ENCODE measurements around the gene TRIM10. TPM values are rescaled to one million over a fixed set of nuclear protein-coding genes. Genes with fewer than 3 reads are reported as not detected.

Gene TRIM10
- total RNA-seq, 4 donors from 2014 or later: not detected

DNA sequence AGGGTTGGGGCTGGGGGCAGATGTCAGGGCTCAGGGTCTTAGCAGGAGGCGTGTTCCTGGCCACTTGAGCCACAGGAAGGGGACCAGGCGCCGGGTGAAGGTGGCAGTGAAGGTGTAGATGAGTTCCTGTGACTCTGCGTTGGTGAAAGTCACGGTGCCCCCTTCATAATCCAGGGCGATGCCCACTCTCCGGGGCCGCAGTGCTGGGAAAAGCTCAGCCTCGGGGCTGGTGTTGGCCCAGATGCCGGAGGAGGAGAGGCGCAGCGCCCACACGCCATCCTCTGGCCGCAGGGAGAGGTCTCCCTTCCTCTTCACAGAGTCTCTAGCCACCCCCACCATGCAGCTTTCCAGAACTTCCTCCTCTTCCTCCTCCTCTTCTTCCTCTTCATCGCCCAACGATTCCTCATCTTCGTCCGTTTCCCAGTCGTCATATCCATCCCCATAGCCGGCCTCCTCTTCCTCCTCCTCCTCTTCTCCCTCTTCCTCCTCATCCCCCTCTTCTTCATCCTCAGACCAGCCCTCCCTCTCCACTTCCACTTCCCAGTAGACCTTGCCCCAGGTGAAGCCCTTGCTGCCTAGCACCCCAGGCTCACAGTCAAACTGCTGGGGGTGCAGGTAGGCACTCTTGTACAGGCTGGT is 25.0 kb upstream of the TRIM10 start:
- H3K27ac ChIP-seq: no peak overlapping the region
- H3K4me1 ChIP-seq: no peaks in the 10 kb centered on the region
- WGBS, 2 donors: 92 to 97% methylated on average over 20 of the region's 20 CpGs
- intact Hi-C loops (cut with DNase I): no loop called here
- no peak for DNase-seq
- H3K36me3 ChIP-seq: peaks cover 34 to 45% of the 10 kb centered on the region in 2 donors
- TF ChIP-seq POLR2A (IDR thresholded peaks at IDR 0.05) (no peak), CTCF (IDR thresholded peaks at IDR 0.05) (no peak)
- H3K27me3 ChIP-seq: no peaks in the 10 kb centered on the region
- H3K4me3 ChIP-seq (replicated peaks in 1 of 3): no peak overlapping the region
- H3K9me3 ChIP-seq: no peaks in the 10 kb centered on the region

DNA sequence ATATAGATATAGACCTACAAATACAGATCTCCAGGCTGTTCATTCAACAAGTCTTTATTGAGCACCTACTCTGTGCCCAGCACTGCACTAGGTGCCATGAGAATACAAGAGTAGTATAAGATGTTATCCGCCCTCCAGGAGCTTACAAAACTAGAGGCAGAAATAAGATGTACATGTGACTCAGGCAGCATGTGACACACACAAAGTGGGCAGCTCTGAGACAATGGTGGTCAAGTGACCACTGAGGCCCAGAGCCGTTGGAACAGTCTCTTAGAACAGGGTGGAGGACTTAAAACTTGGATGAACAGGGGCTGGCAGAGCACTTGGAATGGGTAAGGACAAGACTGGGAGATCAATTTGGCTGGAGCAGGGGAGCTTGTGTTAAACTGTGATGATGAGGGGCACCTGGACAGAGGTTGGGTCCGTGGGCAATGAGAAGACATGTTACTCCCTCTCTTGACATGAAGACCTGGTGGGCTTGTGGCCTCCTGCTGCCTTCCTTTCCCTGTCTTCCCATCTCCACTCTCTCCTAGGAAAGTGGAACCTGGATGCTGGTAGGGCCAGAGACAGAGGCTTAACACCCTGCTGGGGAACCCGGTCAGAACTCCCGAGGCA is 23.5 kb upstream of the TRIM10 start:
- Histone ChIP-seq H3K4me3 (replicated peaks in 1 of 3) (no peak overlapping the region), H3K36me3 (peaks cover 27 to 32% of the 10 kb centered on the region in 2 donors), H3K4me1 (no peaks in the 10 kb centered on the region), H3K27ac (no peak overlapping the region), H3K9me3 (no peaks in the 10 kb centered on the region), H3K27me3 (no peaks in the 10 kb centered on the region)
- intact Hi-C loops (cut with DNase I): no loop called here
- TF ChIP-seq POLR2A (IDR thresholded peaks at IDR 0.05): no peak
- TF ChIP-seq CTCF (IDR thresholded peaks at IDR 0.05): no peak
- WGBS, 2 donors: 75 to 88% methylated on average over 5 of the region's 5 CpGs
- DNase-seq: no peak

- TF ChIP-seq CTCF (IDR thresholded peaks at IDR 0.05): no peak
- no peak for TF ChIP-seq POLR2A (IDR thresholded peaks at IDR 0.05)
- 88 to 91% methylated on average over 1 of the region's 1 CpG for WGBS, 2 donors
Observed at GRCh38 chr6:30180145-30180544, 19.1 kb upstream of the TRIM10 start.

GRCh38 chr6:30178837-30179236 is 17.8 kb upstream of the TRIM10 start:
- Histone ChIP-seq H3K27me3 (no peaks in the 10 kb centered on the region), H3K27ac (no peak overlapping the region), H3K4me3 (replicated peaks in 1 of 3) (no peak overlapping the region), H3K9me3 (no peaks in the 10 kb centered on the region), H3K4me1 (no peaks in the 10 kb centered on the region), H3K36me3 (no peaks in the 10 kb centered on the region)
- intact Hi-C loops (cut with DNase I): no loop called here
- no peak for TF ChIP-seq CTCF (IDR thresholded peaks at IDR 0.05)
- no peak for TF ChIP-seq POLR2A (IDR thresholded peaks at IDR 0.05)
- 95 to 96% methylated on average over 1 of the region's 1 CpG for WGBS, 2 donors
- no peak for DNase-seq

More at GRCh38 chr6:30180145-30180544, 19.1 kb upstream of the TRIM10 start:
- no peaks in the 10 kb centered on the region for H3K9me3 ChIP-seq
- H3K27me3 ChIP-seq: no peaks in the 10 kb centered on the region
- no peaks in the 10 kb centered on the region for H3K4me1 ChIP-seq
- H3K36me3 ChIP-seq: peaks cover 2% of the 10 kb centered on the region in 2 donors
- no peak overlapping the region for H3K4me3 ChIP-seq (replicated peaks in 1 of 3)
- no peak overlapping the region for H3K27ac ChIP-seq
- intact Hi-C loops (cut with DNase I): no loop called here
- DNase-seq: no peak

DNA sequence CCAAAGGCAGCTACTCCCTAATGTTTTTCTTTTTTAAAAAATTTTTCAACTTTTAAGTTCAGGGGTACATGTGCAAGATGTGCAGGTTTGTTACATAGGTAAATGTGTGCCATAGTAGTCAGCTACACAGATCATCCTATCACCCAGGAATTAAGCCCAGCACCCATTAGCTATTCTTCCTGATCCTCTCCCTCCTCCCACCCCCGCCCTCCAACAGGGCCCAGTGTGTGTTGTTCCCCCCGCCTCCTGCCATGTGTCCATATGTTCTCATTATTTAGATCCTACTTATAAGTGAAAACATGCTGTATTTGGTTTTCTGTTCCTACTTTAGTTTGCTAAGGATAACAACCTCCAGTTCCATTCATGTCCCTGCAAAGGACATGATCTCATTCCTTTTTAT is 14.8 kb upstream of the TRIM10 start:
- no peak overlapping the region for H3K27ac ChIP-seq
- intact Hi-C loops (cut with DNase I): no loop called here
- 80 to 85% methylated on average over 2 of the region's 2 CpGs for WGBS, 2 donors
- no peaks in the 10 kb centered on the region for H3K9me3 ChIP-seq
- DNase-seq: no peak
- TF ChIP-seq POLR2A (IDR thresholded peaks at IDR 0.05): no peak
- no peak for TF ChIP-seq CTCF (IDR thresholded peaks at IDR 0.05)
- peaks cover 8% of the 10 kb centered on the region in 2 donors for H3K4me1 ChIP-seq
- H3K4me3 ChIP-seq (replicated peaks in 1 of 3): no peak overlapping the region
- no peaks in the 10 kb centered on the region for H3K36me3 ChIP-seq
- H3K27me3 ChIP-seq: peaks cover 4% of the 10 kb centered on the region
